HEK293 (cell line): ENCODE data around the gene TTLL10.
A peak's percentile ranks its signal among the peaks of the same experiment; 100 is the strongest.

Source experiments
- CTCF ChIA-PET: fragments of 350-600 bp; formaldehyde crosslinking; extraction: SDS; loops from one replicate; lab custom pipeline; 2021; ENCODE audit warnings: antibody characterized with exemption; lab: Yijun Ruan, JAX
- POLR2A ChIA-PET: fragments of 300-600 bp; formaldehyde crosslinking; extraction: SDS; loops from one replicate; lab custom pipeline; 2020; ENCODE audit warnings: antibody characterized with exemption, inconsistent platforms; lab: Yijun Ruan, JAX
- H3K27ac ChIP-seq: fragments of 200-500 bp; sonication (Bioruptor generic); 2 replicates; pipeline ENCODE4 v1.5.1; 2014; ENCODE audit warnings: low read depth, low read length, control low read depth, inconsistent platforms; ENCODE audit errors: extremely low read depth
- H3K36me3 ChIP-seq, 2 experiments: fragments of 200-500 bp in 1 of 2; sonication (Bioruptor generic) in 1 of 2; 1 replicate in 1 of 2; 2 replicates in 1 of 2; pipeline ENCODE4 v1.5.1; 2014 to 2017; ENCODE audit warnings: inconsistent platforms in 2 of 2, low read length in 2 of 2; ENCODE audit not compliant: control insufficient read depth in 2 of 2, insufficient read depth in 1 of 2
- H3K4me1 ChIP-seq: fragments of 200-500 bp; sonication (Bioruptor generic); 2 replicates; pipeline ENCODE4 v1.5.1; 2014; ENCODE audit warnings: mild to moderate bottlenecking, low read length, inconsistent platforms; ENCODE audit not compliant: control insufficient read depth, insufficient read depth
- H3K4me3 ChIP-seq: 2 replicates; pipeline ENCODE4 v1.5.1; 2011; ENCODE audit warnings: low read depth, mild to moderate bottlenecking, control low read depth, low read length, moderate library complexity
- H3K9me3 ChIP-seq: fragments of 200-500 bp; sonication (Bioruptor generic); 2 replicates; pipeline ENCODE4 v1.5.1; 2014; ENCODE audit warnings: low read depth, low read length, inconsistent platforms; ENCODE audit not compliant: control insufficient read depth, insufficient read depth
- EGR2 ChIP-seq: fragments of 450-650 bp; formaldehyde crosslinking; IDR thresholded peaks from 2 replicates; pipeline ENCODE4 v1.5.1; 2016; ENCODE audit warnings: low read depth, missing biosample characterization, missing genetic modification characterization
- GLIS2 ChIP-seq: fragments of 450-650 bp; formaldehyde crosslinking; IDR thresholded peaks from 2 replicates; pipeline ENCODE4 v1.5.1; 2016; ENCODE audit warnings: missing biosample characterization, missing genetic modification characterization
- HOXA7 ChIP-seq: sonication (generic); formaldehyde crosslinking; IDR thresholded peaks from 2 replicates; pipeline ENCODE4 v1.8.1; 2022; ENCODE audit warnings: missing genetic modification reagents, borderline replicate concordance
- KLF8 ChIP-seq: fragments of 450-650 bp; formaldehyde crosslinking; IDR thresholded peaks from 2 replicates; pipeline ENCODE4 v1.5.1; 2016; ENCODE audit warnings: missing biosample characterization, missing genetic modification characterization
- REPIN1 ChIP-seq: fragments of 450-650 bp; formaldehyde crosslinking; IDR thresholded peaks from 2 replicates; pipeline ENCODE4 v1.5.1; 2017; ENCODE audit warnings: missing biosample characterization, missing genetic modification characterization, low read depth
- ZFHX2 ChIP-seq: fragments of 450-650 bp; formaldehyde crosslinking; conservative IDR thresholded peaks from 2 replicates; pipeline ENCODE4 v1.5.1; 2016; ENCODE audit warnings: missing biosample characterization, missing genetic modification characterization
- ZFP41 ChIP-seq: fragments of 450-650 bp; formaldehyde crosslinking; IDR thresholded peaks from 2 replicates; pipeline ENCODE4 v1.5.1; 2016; ENCODE audit warnings: missing biosample characterization, missing genetic modification characterization, borderline replicate concordance
- ZNF140 ChIP-seq: fragments of 450-650 bp; formaldehyde crosslinking; IDR thresholded peaks from 2 replicates; pipeline ENCODE4 v1.5.1; 2016; ENCODE audit warnings: missing biosample characterization, missing genetic modification characterization
- ZNF223 ChIP-seq: fragments of 450-650 bp; formaldehyde crosslinking; IDR thresholded peaks from 2 replicates; pipeline ENCODE4 v1.5.1; 2016; ENCODE audit warnings: missing biosample characterization, missing genetic modification characterization
- ZNF768 ChIP-seq: fragments of 450-650 bp; formaldehyde crosslinking; IDR thresholded peaks from 2 replicates; pipeline ENCODE4 v1.5.1; 2018; ENCODE audit warnings: missing biosample characterization, mild to moderate bottlenecking, missing genetic modification characterization
- ZNF830 ChIP-seq: fragments of 450-650 bp; IDR thresholded peaks from 2 replicates; pipeline ENCODE4 v1.5.0; 2018; ENCODE audit warnings: missing biosample characterization, missing genetic modification characterization, low read depth, mild to moderate bottlenecking, moderate library complexity
- TF ChIP-seq, protein P1 (sequence below): fragments of 450-650 bp; formaldehyde crosslinking; IDR thresholded peaks from 2 replicates; pipeline ENCODE4 v1.5.1; 2016; ENCODE audit warnings: missing biosample characterization, missing genetic modification characterization
- TF ChIP-seq, protein P2 (sequence below): fragments of 450-650 bp; formaldehyde crosslinking; IDR thresholded peaks from 2 replicates; pipeline ENCODE4 v1.5.1; 2016; ENCODE audit warnings: missing biosample characterization, missing genetic modification characterization
- TF ChIP-seq, protein P3 (sequence below): fragments of 450-650 bp; formaldehyde crosslinking; IDR thresholded peaks from 2 replicates; pipeline ENCODE4 v1.5.1; 2016; ENCODE audit warnings: missing biosample characterization, missing genetic modification characterization

Gene TTLL10

DNA sequence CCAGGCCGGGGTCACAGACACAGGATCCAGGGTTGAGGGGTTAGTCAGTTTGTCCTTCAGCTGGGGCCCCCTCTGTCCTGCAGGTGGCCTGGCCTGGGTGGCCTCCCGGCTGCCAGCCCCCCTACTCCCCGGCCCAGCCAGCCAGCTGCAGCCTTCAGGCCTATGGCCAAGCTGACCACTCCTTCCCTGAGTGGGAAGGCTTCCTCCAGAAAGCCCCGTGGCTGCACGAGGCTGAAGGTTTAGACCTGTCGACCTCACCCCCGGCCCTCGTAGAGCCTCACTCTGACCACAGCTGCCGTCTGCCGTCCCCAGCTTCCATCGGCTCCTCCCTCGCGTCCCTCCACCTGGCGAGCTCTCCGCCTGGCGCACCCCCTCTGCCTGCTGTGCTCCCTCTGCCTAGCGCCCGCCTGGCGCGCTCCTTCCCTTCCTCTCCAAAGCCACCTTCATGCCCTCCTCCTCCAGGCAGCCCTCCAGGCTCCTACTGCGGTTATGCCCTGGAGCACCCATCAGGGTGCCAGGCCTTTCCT lies 9.6 kb downstream of the TTLL10 start:
- ChIA-PET POLR2A (no interaction called here), CTCF (no interaction called here)
- H3K36me3 ChIP-seq, result no peaks in the 10 kb centered on the region
- H3K4me1 ChIP-seq, result no peaks in the 10 kb centered on the region
- H3K4me3 ChIP-seq, result no peak overlapping the region
- TF ChIP-seq ZNF768, result no peak
- TF ChIP-seq ZNF830 (tag by site-specific recombination), result no peak
- no peak overlapping the region for H3K27ac ChIP-seq
- no peaks in the 10 kb centered on the region for H3K9me3 ChIP-seq

DNA sequence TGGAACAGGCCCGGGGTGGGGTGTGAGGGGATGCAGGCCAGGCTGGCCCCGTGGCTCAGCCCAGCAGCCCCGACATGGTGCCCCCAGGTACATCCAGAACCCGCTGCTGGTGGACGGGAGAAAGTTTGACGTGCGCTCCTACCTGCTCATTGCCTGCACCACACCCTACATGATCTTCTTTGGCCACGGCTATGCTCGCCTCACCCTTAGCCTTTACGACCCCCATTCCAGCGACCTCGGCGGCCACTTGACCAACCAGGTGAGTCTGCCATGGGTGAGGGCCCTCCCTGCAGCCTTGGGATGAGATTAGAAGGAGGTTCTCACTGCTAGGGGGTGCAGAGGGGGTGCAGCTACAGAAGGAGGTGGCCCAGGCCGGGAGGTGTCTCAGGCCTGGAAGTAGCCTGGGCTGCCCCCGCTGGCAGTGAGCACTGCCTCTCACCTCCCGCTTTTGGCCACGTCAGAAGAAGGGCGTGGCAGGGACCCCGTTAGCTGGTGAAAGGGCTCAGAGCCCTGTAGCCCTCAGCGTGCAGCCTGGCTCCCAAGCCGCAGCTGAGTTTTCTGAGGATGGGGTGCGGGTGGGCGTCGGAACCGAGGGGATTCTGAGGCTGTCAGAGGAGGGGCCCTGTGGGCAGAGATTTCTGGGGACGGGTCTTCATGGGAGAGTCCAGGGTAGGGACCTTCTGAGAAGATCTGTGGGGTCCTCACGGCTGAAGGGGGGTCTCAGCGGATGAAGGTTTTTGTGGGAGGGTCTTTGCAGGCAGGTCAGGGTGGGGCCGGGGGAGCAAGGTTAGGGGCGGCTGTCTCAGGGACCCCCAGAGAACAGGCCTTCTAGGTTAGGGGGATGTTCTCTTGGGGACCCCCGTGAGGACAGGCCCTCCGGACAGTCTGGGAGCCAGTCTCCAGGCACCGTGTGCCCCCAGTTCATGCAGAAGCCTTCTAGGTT lies 10.4 kb downstream of the TTLL10 start:
- Histone ChIP-seq H3K9me3 (no peaks in the 10 kb centered on the region), H3K4me1 (no peaks in the 10 kb centered on the region), H3K4me3 (no peak overlapping the region), H3K36me3 (no peaks in the 10 kb centered on the region), H3K27ac (no peak overlapping the region)
- ChIA-PET POLR2A (no interaction called here), CTCF (no interaction called here)
- TF ChIP-seq REPIN1 (tag by site-specific recombination), result no peak
- TF ChIP-seq EGR2 (tag by site-specific recombination), result no peak
- TF ChIP-seq GLIS2, result peak; percentile 19; the same call in 1 of the 2 replicates
- no peak for TF ChIP-seq ZFP41 (tag by site-specific recombination)
- TF ChIP-seq ZNF223, result peak; percentile 84

DNA sequence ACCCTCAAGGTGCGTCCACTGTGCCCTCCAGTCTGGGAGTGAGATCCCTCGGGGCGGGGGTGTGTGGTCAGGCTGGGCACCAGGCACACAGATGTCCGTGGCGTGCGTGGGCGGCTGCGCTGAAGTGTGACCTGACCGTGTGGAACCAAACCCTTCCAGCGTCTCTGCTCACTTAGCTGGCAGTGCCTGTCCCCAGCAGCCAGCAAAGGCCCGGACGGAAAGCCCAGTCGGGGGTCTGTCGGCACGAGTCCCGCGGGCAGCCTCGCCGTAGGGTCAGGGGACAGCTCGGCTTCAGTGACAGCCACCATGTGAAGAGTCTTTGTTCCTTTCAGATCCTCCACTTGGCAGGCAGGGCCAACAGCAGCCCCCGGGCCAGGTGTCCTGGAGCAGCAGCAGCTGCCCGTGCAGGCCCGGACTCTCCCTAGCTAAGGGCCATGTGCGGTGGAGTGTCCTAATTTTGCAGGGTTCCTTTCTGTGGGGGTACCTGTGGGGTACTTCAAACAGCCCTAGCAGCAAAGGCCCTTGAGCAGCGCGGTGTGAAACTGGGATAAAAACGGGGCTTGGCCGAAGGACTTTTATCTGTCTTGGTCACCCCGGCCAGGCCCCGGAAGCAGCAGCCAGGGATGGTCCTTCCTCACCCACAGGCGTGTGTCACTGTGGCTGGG lies 11.6 kb downstream of the TTLL10 start:
- Histone ChIP-seq H3K4me1 (no peaks in the 10 kb centered on the region), H3K9me3 (no peaks in the 10 kb centered on the region), H3K4me3 (no peak overlapping the region), H3K36me3 (no peaks in the 10 kb centered on the region), H3K27ac (no peak overlapping the region)
- TF ChIP-seq, protein P1, sequence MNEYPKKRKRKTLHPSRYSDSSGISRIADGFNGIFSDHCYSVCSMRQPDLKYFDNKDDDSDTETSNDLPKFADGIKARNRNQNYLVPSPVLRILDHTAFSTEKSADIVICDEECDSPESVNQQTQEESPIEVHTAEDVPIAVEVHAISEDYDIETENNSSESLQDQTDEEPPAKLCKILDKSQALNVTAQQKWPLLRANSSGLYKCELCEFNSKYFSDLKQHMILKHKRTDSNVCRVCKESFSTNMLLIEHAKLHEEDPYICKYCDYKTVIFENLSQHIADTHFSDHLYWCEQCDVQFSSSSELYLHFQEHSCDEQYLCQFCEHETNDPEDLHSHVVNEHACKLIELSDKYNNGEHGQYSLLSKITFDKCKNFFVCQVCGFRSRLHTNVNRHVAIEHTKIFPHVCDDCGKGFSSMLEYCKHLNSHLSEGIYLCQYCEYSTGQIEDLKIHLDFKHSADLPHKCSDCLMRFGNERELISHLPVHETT (tag by site-specific recombination), result no peak
- TF ChIP-seq, protein P2, sequence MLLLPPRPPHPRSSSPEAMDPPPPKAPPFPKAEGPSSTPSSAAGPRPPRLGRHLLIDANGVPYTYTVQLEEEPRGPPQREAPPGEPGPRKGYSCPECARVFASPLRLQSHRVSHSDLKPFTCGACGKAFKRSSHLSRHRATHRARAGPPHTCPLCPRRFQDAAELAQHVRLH (tag by site-specific recombination), result no peak
- TF ChIP-seq REPIN1 (tag by site-specific recombination), result no peak
- TF ChIP-seq EGR2 (tag by site-specific recombination), result 0 out of 2 replicates have a peak, but pooled peaks have one; percentile 18
- TF ChIP-seq ZFHX2 (tag by site-specific recombination), result peak; percentile 45
- TF ChIP-seq KLF8 (tag by site-specific recombination), result no peak
- no peak for TF ChIP-seq HOXA7
- TF ChIP-seq, protein P3, sequence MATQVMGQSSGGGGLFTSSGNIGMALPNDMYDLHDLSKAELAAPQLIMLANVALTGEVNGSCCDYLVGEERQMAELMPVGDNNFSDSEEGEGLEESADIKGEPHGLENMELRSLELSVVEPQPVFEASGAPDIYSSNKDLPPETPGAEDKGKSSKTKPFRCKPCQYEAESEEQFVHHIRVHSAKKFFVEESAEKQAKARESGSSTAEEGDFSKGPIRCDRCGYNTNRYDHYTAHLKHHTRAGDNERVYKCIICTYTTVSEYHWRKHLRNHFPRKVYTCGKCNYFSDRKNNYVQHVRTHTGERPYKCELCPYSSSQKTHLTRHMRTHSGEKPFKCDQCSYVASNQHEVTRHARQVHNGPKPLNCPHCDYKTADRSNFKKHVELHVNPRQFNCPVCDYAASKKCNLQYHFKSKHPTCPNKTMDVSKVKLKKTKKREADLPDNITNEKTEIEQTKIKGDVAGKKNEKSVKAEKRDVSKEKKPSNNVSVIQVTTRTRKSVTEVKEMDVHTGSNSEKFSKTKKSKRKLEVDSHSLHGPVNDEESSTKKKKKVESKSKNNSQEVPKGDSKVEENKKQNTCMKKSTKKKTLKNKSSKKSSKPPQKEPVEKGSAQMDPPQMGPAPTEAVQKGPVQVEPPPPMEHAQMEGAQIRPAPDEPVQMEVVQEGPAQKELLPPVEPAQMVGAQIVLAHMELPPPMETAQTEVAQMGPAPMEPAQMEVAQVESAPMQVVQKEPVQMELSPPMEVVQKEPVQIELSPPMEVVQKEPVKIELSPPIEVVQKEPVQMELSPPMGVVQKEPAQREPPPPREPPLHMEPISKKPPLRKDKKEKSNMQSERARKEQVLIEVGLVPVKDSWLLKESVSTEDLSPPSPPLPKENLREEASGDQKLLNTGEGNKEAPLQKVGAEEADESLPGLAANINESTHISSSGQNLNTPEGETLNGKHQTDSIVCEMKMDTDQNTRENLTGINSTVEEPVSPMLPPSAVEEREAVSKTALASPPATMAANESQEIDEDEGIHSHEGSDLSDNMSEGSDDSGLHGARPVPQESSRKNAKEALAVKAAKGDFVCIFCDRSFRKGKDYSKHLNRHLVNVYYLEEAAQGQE, result no peak
- TF ChIP-seq ZNF830 (tag by site-specific recombination), result no peak
- TF ChIP-seq ZNF140, result no peak
- POLR2A ChIA-PET, result no interaction called here
- CTCF ChIA-PET, result no interaction called here
